Left ventricle myocardium superior (tissue), 1 donor: ENCODE results near the gene ENTREP1. TPM values are rescaled to one million over a fixed set of nuclear protein-coding genes. Genes with fewer than 3 reads are reported as not detected.
"Not testable (repeated sequence)": the region's sequence is repeated elsewhere in the genome, so short reads cannot be mapped to it uniquely, and the experiment has no call there.

Experiments used
- ATAC-seq: fragments of 200-7000 bp; cut with Tn5 transposase; one replicate; pipeline ENCODE4 v1.9.1; 2020; ENCODE audit warnings: mild to moderate bottlenecking, moderate library complexity
- DNase-seq: peaks from one replicate; pipeline ENCODE4 v3.0.0-alpha.2; 2020
- intact Hi-C: fragments of 100-400 bp; cut with micrococcal nuclease; formaldehyde crosslinking; loops from one replicate; pipeline ENCODE4 v1.11.0; 2022
- long read RNA-seq: library from polyadenylated mRNA; unstranded; transcript quantifications from one replicate; pipeline ENCODE4 v2.0.0, GENCODE V29; 2021
- total RNA-seq: library from RNA; stranded (reverse); fragmentation: NEBNext Ultra II Directional; extraction: Animal tissue kit (Norgen Biotek cat#: 25700); gene quantifications from one replicate; pipeline ENCODE4 v1.2.1, GENCODE V29; 2021
- donor health status: DM: no; HTN: yes; CAD: no; lungs with severe emphysema.

ENTREP1 gene, protein sequence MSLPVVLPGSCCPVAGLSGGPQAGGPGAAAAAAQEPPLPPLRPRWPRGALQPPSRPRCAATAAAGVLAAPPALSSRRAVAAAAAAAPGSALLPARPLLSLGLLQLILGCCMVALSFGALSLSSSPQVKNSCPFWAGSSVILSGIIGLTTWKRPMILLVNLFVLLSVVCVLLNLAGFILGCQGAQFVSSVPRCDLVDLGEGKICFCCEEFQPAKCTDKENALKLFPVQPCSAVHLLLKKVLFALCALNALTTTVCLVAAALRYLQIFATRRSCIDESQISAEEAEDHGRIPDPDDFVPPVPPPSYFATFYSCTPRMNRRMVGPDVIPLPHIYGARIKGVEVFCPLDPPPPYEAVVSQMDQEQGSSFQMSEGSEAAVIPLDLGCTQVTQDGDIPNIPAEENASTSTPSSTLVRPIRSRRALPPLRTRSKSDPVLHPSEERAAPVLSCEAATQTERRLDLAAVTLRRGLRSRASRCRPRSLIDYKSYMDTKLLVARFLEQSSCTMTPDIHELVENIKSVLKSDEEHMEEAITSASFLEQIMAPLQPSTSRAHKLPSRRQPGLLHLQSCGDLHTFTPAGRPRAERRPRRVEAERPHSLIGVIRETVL
- total RNA-seq = 21.3 TPM
- long read RNA-seq, transcript FAM189A2-202 (11 exons, 2,648 nt) = major isoform, 22 of 48 reads
- long read RNA-seq, partial matches to known transcripts = 16 of 48 reads
- long read RNA-seq, other reads (novel, unspliced or antisense) = 10 of 48 reads

DNA sequence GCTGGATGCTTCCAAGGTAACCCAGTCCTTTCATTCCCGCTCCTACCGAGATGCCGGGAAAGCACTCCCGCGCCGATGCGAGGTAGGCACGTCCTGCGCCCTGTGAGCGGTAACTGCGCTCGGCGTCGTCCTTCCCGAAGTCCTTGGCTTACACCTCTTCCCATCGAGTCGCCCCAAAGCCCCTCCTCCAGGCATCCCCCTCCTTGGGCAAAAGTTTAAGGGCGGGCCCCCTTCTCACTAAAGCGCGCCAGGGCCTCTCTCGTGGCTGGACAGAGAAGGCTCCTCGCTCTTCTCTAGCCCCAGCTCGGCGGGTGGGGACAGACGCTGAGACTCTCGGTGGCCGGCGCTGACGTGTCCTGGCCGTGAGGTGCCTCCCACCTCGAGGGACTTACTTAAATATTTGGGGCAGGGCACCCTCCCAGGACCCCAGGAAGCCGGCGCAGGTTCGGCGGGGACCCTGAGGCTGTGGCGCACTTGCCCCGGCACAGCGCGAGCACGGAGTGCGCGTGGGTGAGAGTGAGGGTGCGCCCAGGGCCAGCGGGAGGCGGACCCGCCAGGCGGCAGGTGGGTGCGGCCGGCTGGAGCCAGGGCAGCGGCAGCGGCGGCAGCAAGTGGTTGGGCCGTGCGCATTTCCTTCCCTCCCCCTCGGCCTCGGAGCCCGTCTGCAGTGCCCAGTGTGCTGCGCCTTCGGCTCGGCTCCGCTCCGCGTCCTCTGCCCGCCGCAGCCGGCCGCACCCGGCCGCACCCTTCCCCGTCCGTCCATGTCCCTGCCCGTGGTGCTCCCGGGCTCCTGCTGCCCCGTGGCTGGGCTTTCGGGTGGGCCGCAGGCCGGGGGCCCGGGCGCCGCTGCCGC is at the start of gene ENTREP1:
Gene ENTREP1, plus strand, starts transcription at position 667 of the 853 bp plus-strand sequence. Its CDS starts 95 bp downstream, at position 762.
- peak; percentile 85 for DNase-seq
- intact Hi-C loops = no loop called here
- peak; percentile 94 for ATAC-seq

DNA sequence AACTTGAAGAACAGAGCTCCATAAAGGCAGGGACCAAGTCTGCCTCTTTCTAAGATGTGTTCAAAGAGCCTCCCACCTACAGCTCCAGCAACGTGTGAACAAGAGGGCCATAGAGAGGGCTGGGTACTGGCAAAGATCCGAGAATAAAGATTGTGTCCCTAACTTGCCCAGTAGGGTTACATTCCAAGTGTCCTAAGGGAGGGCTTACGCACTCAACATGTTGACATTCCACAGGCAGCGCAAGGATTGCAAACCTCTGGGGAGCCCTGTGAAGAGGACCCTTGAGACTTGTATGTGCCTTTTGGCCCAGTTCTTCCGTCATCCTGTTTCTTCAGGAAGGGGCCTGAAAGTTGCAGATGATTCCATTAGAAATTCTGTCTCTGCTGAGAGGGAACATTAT is 48.2 kb upstream of the ENTREP1 start:
- intact Hi-C loops = no loop called here
- no peak for DNase-seq
- ATAC-seq = peak; percentile 47

DNA sequence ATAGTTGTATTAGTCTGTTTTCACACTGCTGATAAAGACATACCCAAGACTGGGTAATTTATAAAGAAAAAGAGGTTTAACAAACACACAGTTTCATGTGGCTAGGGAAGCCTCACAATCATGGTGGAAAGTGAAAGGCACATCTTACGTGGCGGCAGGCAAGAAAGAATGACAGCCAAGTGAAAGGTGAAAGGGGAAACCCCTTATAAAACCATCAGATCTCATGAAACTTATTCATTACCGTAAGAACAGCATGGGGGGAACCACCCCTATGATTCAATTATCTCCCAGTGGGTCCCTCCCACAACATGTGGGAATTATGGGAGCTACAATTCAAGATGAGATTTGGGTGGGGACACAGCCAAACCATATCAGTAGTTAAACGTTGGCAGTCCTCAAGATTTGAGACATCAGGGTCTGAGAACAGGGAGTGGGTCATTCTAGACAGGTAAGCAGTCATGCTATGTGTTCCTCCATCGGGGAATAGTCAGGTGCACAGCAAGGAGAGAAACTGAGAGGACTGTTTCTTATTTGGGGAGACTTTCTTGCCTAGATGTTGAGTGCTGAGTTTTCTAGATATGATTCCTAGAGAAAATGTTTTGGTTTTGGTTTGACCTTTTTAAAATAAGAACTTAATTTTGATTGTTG is 45.8 kb upstream of the ENTREP1 start:
- intact Hi-C loops = no loop called here
- DNase-seq (no peak), ATAC-seq (no peak)

DNA sequence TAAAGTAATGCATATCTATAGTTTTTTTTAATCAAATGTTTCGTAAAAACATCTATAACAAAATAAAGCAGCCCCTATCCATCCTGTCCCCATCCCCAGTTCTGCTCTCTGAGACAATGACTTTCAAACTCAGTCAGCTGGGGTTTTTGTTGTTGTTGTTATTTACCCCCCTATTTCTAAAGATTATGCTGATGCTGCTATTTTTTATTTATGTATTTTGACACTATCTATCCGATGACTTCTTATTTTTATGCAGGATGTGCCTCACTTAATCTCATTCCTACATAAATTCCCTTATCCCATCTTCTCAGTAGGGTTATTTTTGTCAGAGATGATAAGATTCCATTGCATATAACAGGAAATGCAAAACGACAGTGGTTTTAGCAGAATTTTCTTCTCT is 45.3 kb upstream of the ENTREP1 start:
- DNase-seq = no peak
- ATAC-seq = no peak
- intact Hi-C loops = no loop called here

DNA sequence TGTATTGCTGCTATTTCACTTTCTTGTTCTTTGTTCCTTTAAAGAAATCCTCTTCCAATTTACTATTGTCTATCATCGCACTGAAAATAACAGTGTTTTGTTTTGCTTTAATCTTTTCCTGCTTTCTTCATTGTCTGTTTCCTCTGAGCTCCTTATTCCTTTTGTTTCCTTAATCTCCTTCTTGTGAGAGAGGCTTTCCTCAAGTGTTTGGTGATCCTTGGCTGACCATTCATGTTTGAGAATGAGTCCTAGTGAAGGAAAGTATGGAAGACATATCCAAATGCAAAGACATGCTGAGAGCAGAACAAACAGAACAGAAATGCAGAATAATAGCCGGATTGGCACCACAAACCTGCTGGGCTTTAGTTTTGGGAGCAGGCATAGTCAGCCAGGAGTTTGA is 42.0 kb upstream of the ENTREP1 start:
- no peak for DNase-seq
- no peak for ATAC-seq
- intact Hi-C loops = no loop called here

DNA sequence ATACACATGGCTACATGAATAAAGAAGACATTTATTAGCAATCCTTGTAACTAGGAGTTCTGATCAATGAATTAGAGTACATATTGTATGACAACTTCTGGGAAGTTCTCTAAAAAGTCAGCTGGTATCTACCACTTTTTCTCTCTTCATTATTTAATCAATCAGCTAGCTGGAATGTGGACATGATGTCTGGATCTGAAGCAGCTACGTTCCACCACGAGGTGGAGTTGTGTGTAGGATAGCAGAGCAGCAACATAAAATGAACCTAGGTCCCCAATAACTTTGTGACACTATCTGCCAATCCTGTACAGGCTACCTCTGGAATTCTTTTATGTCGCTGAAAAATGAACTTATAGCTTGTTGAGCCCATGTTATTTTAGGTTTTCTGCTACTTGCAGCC is 32.9 kb upstream of the ENTREP1 start:
- ATAC-seq (no peak), DNase-seq (no peak)
- intact Hi-C loops = no loop called here

DNA sequence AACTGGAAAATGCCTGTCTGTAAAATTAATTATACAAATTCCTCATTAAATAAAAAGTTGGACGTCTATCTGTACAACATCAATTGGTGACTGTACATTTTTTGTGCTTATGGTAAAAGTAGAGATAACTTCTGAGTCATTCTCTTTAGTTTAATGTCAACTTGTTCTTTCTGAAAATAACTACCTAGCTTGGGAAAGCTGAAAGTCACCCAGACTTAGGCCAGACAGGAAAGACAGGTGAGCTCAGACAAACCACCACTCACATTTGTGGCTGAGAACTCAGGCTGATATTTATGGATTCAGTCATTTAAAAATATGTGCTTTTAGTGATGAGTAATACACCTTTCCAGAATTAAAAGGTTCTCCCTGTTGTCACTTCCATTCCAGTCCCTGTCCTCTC is 31.9 kb upstream of the ENTREP1 start:
- intact Hi-C loops = no loop called here
- ATAC-seq (no peak), DNase-seq (no peak)

DNA sequence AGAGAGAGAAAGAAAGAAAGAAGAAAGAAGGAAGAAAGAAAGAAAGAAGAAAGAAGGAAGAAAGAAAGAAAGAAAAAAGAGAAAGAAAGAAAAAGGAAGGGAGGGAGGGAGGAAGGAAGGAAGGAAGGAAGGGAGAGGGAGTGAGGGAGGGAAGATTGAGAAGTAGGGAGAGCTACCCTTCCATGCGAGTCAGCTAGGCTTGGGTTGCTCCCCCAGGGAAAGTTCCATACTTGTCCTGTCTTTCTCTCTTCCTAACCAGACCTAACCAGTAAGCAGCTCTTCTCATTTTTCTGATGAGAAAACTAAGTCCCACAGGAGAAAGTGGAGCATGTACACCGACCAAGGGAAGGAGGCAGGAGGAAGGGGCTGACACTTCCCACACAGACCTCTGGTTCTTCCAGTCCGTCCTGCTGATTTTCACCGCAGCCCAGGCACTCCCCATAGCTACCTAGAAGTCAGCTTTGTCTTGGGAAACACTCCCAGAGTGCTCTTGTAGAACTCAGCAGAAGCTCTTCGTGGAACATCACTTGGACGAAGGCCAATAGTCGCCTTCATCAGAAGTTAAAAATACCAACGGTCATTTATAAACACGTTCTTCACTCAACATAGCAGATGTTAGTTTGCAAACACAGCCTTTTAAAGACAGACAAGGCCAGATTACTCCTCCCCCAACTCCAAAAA is 29.0 kb upstream of the ENTREP1 start:
- DNase-seq = no peak
- intact Hi-C loops = no loop called here

DNA sequence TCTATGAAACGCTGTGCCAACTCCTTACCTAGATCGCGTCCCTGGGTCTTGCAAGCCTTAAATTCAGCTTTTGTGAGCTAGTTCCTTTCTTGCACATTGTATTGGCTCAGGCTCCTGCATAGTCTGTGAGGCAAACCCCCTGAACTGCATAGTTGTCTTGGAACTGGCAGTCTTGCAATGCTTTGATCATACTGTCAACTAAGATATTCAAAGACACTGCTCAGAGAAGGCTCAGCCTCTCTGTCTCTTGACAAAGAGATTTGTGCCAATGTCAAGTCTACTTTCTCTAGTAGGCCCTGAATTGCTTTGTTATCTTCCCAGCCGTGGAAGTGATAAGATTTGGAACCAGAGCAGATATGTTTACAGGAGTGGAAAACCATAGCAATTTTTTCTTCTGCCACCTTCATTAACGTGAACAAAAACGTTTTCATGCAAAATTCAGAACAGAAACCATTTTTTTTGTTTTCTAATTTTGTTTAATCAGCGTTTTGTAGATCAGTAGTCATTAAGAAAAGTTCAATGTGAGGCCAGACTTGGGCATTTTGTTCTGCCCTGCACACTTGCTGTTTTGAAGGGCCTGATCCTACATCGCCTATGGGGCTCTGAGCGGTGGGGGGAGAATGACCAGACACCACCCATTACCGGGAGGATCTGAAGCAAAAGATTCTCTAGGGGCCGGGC is 27.6 kb upstream of the ENTREP1 start:
- intact Hi-C loops = no loop called here
- DNase-seq (no peak), ATAC-seq (peak; percentile 30)

More for the DNA sequence above, 29.0 kb upstream of the ENTREP1 start:
- ATAC-seq = peak; percentile 84

DNA sequence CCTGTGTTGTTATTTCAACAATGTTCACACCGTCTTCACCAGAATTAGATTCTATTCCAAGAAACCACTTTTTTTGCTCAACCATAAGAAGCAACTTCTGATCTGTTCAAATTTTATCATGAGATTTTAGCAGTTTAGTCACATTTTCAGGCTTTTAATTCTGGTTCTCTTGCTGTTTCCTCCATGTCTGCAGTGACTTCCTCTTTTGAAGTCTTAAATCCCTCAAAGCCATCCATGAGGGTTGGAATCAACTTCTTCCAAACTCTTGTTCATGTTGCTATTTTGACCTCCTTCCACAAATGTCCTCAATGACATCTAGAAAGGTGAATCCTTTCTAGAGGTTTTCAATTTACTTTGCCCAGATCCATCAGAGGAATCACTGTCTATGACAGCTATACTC is 25.7 kb upstream of the ENTREP1 start:
- ATAC-seq = no peak
- no peak for DNase-seq
- intact Hi-C loops = no loop called here

DNA sequence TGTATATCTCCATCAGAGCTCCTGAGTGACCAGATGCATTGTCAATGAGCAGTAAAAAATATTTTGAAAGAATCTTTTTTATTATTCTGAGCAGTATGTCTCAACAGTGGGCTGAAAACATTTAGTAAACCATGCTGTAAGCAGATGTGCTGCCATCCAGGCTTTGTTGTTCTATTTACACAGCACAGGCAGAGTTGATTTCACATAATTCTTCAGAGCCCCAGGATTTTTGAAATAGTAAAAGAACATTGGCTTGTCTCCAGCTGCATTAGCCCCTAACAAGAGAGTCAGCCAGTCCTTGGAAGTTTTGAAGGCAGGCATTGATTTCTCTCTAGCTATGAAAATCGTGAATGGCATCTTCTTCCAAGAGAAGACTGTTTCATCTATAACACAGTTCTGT is 25.2 kb upstream of the ENTREP1 start:
- intact Hi-C loops = no loop called here
- DNase-seq (no peak), ATAC-seq (no peak)

DNA sequence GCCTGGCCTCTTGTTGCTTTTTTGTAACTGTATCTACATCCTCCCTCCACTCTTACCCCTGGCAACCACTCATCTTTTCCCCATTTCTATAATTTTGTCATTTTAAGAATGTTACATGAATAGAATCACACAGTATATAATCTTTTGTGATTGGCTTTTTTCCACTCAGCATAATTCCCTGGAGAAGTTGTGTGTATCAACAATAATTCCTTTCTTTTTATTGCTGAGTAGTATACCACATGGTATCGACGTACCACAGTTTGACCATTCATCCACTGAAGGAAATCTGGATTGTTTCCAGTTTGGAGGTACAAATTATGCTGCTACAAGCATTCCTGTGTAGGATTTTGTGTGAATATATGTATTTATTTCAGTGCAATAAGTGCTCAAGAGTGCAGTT is 21.7 kb upstream of the ENTREP1 start:
- intact Hi-C loops = no loop called here
- DNase-seq = no peak

DNA sequence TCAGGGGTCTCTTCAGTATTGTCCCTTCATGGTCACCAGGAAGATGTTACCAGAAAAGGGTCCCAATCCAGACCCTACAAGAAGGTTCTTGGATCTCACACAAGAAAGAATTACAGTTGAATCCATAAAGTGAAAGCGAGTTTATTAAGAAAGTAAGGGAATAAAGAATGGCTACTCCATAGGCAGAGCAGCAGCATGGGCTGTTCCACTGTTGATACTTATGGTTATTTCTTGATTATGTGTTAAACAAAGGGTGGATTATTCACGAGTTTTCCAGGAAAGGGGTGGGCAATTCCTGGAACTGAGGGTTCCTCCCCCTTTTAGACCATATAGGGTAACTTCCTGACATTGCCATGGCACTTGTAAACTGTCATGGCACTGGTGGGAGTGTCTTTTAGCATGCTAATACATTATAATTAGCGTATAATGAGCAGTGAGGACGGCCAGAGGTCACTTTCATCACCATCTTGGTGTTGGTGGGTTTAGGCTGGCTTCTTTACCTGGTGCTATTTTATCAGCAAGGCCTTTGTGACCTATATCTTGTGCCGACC is 18.0 kb upstream of the ENTREP1 start:
- DNase-seq, intact Hi-C loops: not testable (repeated sequence)
- peak; percentile 73 for ATAC-seq

More for the DNA sequence above, 21.7 kb upstream of the ENTREP1 start:
- ATAC-seq = no peak

DNA sequence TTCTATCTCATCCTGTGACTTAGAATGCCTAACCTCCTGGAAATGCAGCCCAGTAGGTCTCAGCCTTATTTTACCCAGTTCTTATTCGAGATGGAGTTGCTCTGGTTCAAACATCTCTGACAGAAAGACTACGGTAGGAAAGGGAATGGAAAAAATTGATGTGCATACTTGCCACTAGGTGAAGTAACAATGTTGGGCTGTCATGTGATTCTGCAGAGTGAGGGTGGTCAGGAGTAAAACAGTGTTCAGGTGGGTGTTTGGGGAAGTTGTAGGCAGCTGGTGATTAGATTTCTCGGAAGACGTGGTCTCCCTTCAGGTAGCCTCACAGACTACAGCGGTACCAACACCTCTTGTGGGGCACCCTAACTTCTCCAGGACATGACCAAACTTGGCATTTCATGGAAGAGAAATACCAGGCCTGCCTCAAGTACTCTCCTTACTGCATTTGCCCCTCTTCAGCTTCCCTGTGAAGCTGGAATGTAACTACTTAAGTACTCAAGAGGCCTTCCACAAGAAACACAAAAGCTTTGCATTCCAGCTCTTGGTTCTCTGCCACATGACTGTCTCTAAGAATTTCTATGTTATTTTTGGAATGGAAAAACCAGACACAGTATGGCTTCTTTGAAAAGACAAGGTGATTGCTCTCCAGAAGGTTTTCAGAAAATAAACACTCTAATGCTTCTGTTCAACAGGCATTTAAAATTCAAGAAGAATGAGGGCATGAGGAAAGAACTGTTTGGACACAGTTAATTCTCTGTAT is 17.4 kb upstream of the ENTREP1 start:
- intact Hi-C loops = no loop called here
- ATAC-seq (peak; percentile 62), DNase-seq (no peak)

DNA sequence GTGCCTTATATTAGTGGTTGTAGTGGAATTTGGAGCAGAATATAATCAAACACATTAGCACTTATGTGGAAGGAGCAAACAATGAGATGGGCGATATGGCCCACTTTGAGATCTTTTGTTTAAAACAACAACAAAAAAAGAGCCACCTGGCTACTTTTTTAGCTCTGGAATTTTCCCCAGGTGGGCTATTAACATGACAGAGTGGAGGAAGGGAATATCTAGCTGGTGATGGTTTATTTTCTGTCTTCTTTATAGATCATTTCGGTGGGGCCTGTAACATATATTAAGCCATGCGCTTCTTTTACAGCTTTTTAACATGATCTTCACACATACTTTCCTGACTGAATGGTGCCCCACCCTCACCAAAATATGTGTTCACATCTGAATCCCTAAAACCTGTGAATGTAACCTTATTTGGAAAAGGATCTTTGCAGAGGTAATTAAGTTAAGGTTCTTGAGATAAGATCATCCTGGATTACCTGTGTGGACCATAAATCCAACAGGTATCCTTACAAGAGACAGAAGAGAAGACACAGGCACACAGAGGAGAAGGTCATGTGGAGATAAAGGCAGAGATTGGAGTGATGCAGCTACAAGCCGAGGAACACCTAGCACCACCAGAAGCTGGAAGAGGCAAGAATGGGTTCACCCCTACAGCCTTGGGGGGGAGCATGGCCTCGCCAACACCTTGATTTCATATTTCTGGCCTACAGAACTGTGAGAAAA is 16.6 kb upstream of the ENTREP1 start:
- ATAC-seq (no peak), DNase-seq (no peak)
- intact Hi-C loops = no loop called here

DNA sequence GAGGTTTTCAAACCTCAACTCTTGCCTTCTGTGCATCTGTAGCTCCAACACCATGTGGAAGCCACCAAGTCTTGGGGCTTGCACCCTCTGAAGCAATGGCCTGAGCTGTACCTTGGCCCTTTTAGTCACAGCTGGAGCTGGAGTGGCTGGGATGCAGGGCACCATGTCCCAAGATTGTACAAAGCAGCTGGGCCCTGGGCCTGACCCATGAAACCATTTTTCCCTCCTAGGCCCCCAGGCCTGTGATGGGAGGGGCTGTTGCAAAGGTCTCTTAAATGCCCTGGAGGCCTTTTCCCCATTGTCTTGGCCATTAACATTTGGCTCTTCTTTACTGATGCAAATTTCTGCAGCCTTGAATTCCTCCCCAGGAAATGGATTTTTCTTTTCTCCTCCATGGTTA is 11.8 kb upstream of the ENTREP1 start:
- DNase-seq (no peak), ATAC-seq (no peak)
- intact Hi-C loops = no loop called here

DNA sequence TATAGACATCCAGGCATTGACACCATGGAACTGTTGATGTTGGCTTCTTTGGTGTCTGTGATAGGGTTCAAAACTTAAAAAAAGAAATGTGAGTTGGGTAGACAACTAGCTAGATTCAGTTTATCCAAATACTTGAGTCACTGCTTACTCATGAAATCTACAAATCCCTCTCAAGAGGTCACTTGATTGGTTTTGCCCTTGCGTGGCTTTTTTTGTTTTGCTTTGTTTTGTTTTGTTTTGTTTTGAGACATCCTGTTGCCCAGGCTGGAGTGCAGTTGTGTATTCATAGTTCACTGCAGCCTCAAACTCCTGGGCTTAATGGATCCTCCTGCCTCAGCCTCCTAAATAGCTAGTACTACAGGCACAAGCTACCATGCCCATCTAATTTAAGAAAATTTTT is 10.5 kb upstream of the ENTREP1 start:
- no peak for DNase-seq
- intact Hi-C loops = no loop called here
- no peak for ATAC-seq
